ENCODE results near the gene SBK1.

DNA sequence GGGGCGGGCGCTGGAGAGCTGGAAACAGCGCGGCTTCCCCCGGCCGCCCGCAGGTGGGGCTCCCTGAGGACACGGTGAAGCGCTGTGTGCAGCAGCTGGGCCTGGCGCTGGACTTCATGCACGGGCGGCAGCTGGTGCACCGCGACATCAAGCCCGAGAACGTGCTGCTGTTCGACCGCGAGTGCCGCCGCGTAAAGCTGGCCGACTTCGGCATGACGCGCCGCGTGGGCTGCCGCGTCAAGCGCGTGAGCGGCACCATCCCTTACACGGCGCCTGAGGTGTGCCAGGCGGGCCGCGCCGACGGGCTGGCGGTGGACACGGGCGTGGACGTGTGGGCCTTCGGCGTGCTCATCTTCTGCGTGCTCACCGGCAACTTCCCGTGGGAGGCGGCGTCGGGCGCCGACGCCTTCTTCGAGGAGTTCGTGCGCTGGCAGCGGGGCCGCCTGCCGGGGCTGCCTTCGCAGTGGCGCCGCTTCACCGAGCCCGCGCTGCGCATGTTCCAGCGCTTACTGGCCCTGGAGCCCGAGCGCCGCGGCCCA lies 27.8 kb downstream of the SBK1 start:
- TF ChIP-seq CTCF (conservative IDR thresholded peaks at IDR 0.05; ENCODE audit: low read depth, low read length) = no peak
- TF ChIP-seq POLR2A (IDR thresholded peaks at IDR 0.05; ENCODE audit: low read depth, low read length) = no peak
- TF ChIP-seq SMC3 (IDR thresholded peaks at IDR 0.05; ENCODE audit: low read depth, low read length) = no peak
- TF ChIP-seq NFE2L2 (IDR thresholded peaks at IDR 0.05; ENCODE audit: low read depth, low read length) = no peak
- TF ChIP-seq BHLHE40 (IDR thresholded peaks at IDR 0.05; ENCODE audit: low read depth, low read length) = no peak
- no peak for TF ChIP-seq RFX5 (IDR thresholded peaks at IDR 0.05; ENCODE audit: low read depth, low read length)
- TF ChIP-seq ELK1 (IDR thresholded peaks at IDR 0.05; ENCODE audit: borderline replicate concordance, low read depth, low read length) = no peak
- no peak for TF ChIP-seq RAD21 (IDR thresholded peaks at IDR 0.05; ENCODE audit: low read length)
- TF ChIP-seq FOS (IDR thresholded peaks at IDR 0.05; ENCODE audit: low read depth, low read length) = no peak
- no peak for TF ChIP-seq MAFK (IDR thresholded peaks at IDR 0.05; ENCODE audit: low read depth, low read length)
- no peak for TF ChIP-seq USF2 (IDR thresholded peaks at IDR 0.05; ENCODE audit: low read depth, low read length)

All from IMR-90 (cell line).